ENCODE results near the gene DNAH11. TPM values are rescaled to one million over a fixed set of nuclear protein-coding genes. Genes with fewer than 3 reads are reported as not detected.

Gene DNAH11
- total and polyA plus RNA-seq, 9 of the 15 experiments (the other 6 are each of a cell fraction or from before 2014, with no cell fraction given) = under 0.01 TPM; not detected in 7

DNA sequence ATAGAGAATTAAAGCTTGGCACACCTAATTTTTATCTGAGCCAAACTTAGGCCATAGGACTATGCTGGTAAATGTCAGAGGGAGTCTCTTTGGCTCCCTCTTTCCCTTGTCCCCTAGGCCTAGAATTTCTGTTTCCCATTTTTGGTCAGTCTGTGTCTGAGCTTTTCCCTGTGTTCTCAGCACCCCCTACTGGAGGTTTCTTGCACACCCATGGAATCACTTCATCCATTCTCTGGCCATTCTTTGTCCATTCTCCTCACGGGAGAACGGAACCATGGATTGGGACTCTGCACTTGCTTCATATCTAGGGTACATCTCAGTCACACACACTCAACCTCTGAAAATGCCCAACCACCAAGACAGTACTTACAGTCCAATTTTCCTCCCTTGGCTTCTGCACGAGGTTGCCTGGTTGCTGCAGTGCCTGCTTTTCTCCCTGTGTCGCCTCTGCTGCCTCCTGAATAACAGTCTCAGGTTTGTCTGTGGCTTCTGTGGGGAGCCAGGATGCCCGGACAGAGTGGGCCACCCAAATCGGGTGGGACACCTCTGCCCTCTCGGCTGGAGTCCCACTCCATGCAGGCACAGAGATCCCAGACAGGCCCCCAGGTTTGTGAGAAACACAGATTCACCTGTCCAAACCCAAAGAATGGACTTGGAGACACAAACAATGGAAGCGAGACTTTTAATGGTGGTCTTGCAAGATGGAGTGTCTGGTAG, 35.1 kb upstream of the DNAH11 start (continued):
- TF ChIP-seq KLF13 (tag; IDR thresholded peaks at IDR 0.05; ENCODE audit: borderline replicate concordance, low read depth) = no peak
- no peak for TF ChIP-seq RBFOX2 (IDR thresholded peaks at IDR 0.05; ENCODE audit: low read depth, low read length)
- TF ChIP-seq BRD4 (IDR thresholded peaks at IDR 0.05) = no peak
- peak; percentile 77 for TF ChIP-seq SMC3 (conservative IDR thresholded peaks at IDR 0.05; ENCODE audit: insufficient read depth, low read depth, low read length)
- TF ChIP-seq, protein P1, sequence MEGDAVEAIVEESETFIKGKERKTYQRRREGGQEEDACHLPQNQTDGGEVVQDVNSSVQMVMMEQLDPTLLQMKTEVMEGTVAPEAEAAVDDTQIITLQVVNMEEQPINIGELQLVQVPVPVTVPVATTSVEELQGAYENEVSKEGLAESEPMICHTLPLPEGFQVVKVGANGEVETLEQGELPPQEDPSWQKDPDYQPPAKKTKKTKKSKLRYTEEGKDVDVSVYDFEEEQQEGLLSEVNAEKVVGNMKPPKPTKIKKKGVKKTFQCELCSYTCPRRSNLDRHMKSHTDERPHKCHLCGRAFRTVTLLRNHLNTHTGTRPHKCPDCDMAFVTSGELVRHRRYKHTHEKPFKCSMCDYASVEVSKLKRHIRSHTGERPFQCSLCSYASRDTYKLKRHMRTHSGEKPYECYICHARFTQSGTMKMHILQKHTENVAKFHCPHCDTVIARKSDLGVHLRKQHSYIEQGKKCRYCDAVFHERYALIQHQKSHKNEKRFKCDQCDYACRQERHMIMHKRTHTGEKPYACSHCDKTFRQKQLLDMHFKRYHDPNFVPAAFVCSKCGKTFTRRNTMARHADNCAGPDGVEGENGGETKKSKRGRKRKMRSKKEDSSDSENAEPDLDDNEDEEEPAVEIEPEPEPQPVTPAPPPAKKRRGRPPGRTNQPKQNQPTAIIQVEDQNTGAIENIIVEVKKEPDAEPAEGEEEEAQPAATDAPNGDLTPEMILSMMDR (IDR thresholded peaks at IDR 0.05 in 2 of 3, conservative IDR thresholded peaks at IDR 0.05 in 1 of 3; ENCODE audit: insufficient read depth in 2 of 3, low read depth in 1 of 3, low read length in 3 of 3) = peak; percentile 75 to 86 (median 75)
- TF ChIP-seq, protein P2, sequence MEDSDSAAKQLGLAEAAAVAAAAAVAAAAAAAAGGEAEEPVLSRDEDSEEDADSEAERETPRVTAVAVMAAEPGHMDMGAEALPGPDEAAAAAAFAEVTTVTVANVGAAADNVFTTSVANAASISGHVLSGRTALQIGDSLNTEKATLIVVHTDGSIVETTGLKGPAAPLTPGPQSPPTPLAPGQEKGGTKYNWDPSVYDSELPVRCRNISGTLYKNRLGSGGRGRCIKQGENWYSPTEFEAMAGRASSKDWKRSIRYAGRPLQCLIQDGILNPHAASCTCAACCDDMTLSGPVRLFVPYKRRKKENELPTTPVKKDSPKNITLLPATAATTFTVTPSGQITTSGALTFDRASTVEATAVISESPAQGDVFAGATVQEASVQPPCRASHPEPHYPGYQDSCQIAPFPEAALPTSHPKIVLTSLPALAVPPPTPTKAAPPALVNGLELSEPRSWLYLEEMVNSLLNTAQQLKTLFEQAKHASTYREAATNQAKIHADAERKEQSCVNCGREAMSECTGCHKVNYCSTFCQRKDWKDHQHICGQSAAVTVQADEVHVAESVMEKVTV (CRISPR knock-in tag; IDR thresholded peaks at IDR 0.05) = peak; percentile 70; the same call in 1 of the 2 replicates
- TF ChIP-seq CC2D1A (IDR thresholded peaks at IDR 0.05) = peak; percentile 70
- TF ChIP-seq, protein P3, sequence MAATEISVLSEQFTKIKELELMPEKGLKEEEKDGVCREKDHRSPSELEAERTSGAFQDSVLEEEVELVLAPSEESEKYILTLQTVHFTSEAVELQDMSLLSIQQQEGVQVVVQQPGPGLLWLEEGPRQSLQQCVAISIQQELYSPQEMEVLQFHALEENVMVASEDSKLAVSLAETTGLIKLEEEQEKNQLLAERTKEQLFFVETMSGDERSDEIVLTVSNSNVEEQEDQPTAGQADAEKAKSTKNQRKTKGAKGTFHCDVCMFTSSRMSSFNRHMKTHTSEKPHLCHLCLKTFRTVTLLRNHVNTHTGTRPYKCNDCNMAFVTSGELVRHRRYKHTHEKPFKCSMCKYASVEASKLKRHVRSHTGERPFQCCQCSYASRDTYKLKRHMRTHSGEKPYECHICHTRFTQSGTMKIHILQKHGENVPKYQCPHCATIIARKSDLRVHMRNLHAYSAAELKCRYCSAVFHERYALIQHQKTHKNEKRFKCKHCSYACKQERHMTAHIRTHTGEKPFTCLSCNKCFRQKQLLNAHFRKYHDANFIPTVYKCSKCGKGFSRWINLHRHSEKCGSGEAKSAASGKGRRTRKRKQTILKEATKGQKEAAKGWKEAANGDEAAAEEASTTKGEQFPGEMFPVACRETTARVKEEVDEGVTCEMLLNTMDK (IDR thresholded peaks at IDR 0.05; ENCODE audit: borderline replicate concordance, insufficient read depth, low read depth, low read length, poor library complexity, severe bottlenecking) = no peak
- TF ChIP-seq BCL6 (CRISPR knock-in tag; IDR thresholded peaks at IDR 0.05) = no peak
- TF ChIP-seq IRF2 (CRISPR knock-in tag; IDR thresholded peaks at IDR 0.05) = no peak
- TF ChIP-seq CREB1 (IDR thresholded peaks at IDR 0.05) = no peak
- no peak for TF ChIP-seq CREB1 (CRISPR knock-in tag; IDR thresholded peaks at IDR 0.05)
- no peak for TF ChIP-seq RCOR1 (IDR thresholded peaks at IDR 0.05; ENCODE audit: borderline replicate concordance in 1 of 2, low read depth in 2 of 2, low read length in 2 of 2)

Measured in K562 (cell line).